Activated naive CD4-positive, alpha-beta T cell treated with anti-CD3 and anti-CD28 coated beads, Interleukin-2, amount 50 U/mL, for 16 hours (primary cell): Measurements from ENCODE around the gene SLC39A13.

Experiments
- DNase-seq: peaks from one replicate; pipeline ENCODE4 v3.0.0-alpha.2; 2020

The SLC39A13 gene

GRCh38 chr11:47387944-47388696, 20.3 kb upstream of the SLC39A13 start:
- no peak for DNase-seq

GRCh38 chr11:47388697-47389576, 19.5 kb upstream of the SLC39A13 start:
- DNase-seq: no peak

- no peak for DNase-seq
Observed at GRCh38 chr11:47389577-47390421, 18.6 kb upstream of the SLC39A13 start.

GRCh38 chr11:47390422-47390760, 18.0 kb upstream of the SLC39A13 start:
- DNase-seq: no peak

GRCh38 chr11:47391077-47391583, 17.3 kb upstream of the SLC39A13 start:
- DNase-seq: no peak

- DNase-seq: no peak
Observed at GRCh38 chr11:47391711-47392432, 16.5 kb upstream of the SLC39A13 start.

- no peak for DNase-seq
Observed at GRCh38 chr11:47392546-47393162, 15.7 kb upstream of the SLC39A13 start.

- no peak for DNase-seq
Observed at GRCh38 chr11:47393163-47394049, 15.0 kb upstream of the SLC39A13 start.

GRCh38 chr11:47394050-47394321, 14.4 kb upstream of the SLC39A13 start:
- DNase-seq: no peak

- peak; percentile 63 for DNase-seq
Observed at GRCh38 chr11:47394322-47395222, 13.8 kb upstream of the SLC39A13 start.

GRCh38 chr11:47395223-47396048, 13.0 kb upstream of the SLC39A13 start:
- DNase-seq: no peak

GRCh38 chr11:47396049-47396320, 12.4 kb upstream of the SLC39A13 start:
- no peak for DNase-seq

GRCh38 chr11:47398011-47398410, 10.4 kb upstream of the SLC39A13 start:
- DNase-seq: no peak

- no peak for DNase-seq
Observed at GRCh38 chr11:47398551-47398950, 9.8 kb upstream of the SLC39A13 start.

- peak; percentile 43 for DNase-seq
Observed at GRCh38 chr11:47399860-47400767, 8.3 kb upstream of the SLC39A13 start.

GRCh38 chr11:47400768-47401279, 7.6 kb upstream of the SLC39A13 start:
- DNase-seq: no peak

- no peak for DNase-seq
Observed at GRCh38 chr11:47403135-47403534, 5.3 kb upstream of the SLC39A13 start.

- DNase-seq: no peak
Observed at GRCh38 chr11:47403571-47403970, 4.8 kb upstream of the SLC39A13 start.
